Uterus (tissue), 2 donors: ENCODE results near the gene DNM3.

ENCODE experiments used
- POLR2A ChIP-seq, 2 donors: fragments of 450-650 bp; IDR thresholded peaks; one replicate each; pipeline ENCODE4 v1.6.1; 2016; ENCODE audit warnings: antibody characterized with exemption in 2 of 2, mild to moderate bottlenecking in 1 of 2, moderate library complexity in 1 of 2
- TF ChIP-seq, protein P1 (sequence below), 4 experiments: fragments of 200-600 bp in 2 of 4; fragments of 450-650 bp in 2 of 4; sonication (generic) in 2 of 4; IDR thresholded peaks; one replicate each; pipeline ENCODE4 v1.5.1; 2016 to 2019; ENCODE audit warnings: antibody characterized with exemption in 4 of 4, mild to moderate bottlenecking in 2 of 4, moderate library complexity in 1 of 4

DNA sequence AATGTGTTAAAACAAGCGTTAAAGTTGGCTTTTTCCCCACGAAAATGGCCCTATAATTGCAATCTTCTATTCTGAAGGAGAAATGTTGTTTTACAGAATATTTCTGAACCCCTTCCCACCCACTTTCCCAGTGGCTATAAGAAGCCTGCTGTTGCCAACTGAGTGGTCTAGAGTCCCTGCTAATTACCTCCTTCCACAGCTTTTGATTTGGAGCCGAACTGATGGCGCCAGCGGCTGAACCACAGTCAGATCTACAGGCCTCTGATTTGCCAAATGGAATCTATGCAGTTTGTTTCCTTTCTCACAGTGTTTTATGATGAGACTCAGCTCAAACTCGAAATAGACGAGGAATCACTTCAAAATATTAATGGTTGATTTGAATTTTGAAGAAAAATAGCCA lies 503.1 kb downstream of the DNM3 start:
- TF ChIP-seq, protein P1, sequence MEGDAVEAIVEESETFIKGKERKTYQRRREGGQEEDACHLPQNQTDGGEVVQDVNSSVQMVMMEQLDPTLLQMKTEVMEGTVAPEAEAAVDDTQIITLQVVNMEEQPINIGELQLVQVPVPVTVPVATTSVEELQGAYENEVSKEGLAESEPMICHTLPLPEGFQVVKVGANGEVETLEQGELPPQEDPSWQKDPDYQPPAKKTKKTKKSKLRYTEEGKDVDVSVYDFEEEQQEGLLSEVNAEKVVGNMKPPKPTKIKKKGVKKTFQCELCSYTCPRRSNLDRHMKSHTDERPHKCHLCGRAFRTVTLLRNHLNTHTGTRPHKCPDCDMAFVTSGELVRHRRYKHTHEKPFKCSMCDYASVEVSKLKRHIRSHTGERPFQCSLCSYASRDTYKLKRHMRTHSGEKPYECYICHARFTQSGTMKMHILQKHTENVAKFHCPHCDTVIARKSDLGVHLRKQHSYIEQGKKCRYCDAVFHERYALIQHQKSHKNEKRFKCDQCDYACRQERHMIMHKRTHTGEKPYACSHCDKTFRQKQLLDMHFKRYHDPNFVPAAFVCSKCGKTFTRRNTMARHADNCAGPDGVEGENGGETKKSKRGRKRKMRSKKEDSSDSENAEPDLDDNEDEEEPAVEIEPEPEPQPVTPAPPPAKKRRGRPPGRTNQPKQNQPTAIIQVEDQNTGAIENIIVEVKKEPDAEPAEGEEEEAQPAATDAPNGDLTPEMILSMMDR (IDR thresholded peaks at IDR 0.05): no peak
- TF ChIP-seq POLR2A (IDR thresholded peaks at IDR 0.05): no peak
